WTC11 (cell line): ENCODE data around the gene TMC1. TPM values are rescaled to one million over a fixed set of nuclear protein-coding genes. Genes with fewer than 3 reads are reported as not detected.
A peak's percentile ranks its signal among the peaks of the same experiment; 100 is the strongest.
"Not testable (repeated sequence)": the region's sequence is repeated elsewhere in the genome, so short reads cannot be mapped to it uniquely, and the experiment has no call there.

Experiments
- ATAC-seq: fragments of 200-7000 bp; cut with Tn5 transposase; 2 replicates; pipeline ENCODE4 v1.10.0; 2021; ENCODE audit warnings: mild to moderate bottlenecking, moderate library complexity
- CTCF ChIA-PET: fragments of 300-600 bp; sonication (Branson Sonifier 250); formaldehyde crosslinking; loops from one replicate; lab custom pipeline; 2021; ENCODE audit warnings: antibody characterized with exemption; lab: Charles Lee
- POLR2A ChIA-PET: fragments of 350-600 bp; sonication (Branson Sonifier 250); formaldehyde crosslinking; loops from one replicate; lab custom pipeline; 2021; ENCODE audit warnings: antibody characterized with exemption; lab: Charles Lee
- DNase-seq: peaks from one replicate; pipeline ENCODE4 v3.0.0; 2021; ENCODE audit warnings: low spot score
- H3K27ac Mint-ChIP-seq: 2 replicates; pipeline ENCODE4 v1.8.0; 2021; ENCODE audit warnings: mixed read lengths
- H3K27me3 Mint-ChIP-seq: 2 replicates; pipeline ENCODE4 v1.8.0; 2021; ENCODE audit warnings: low read depth, mild to moderate bottlenecking, moderate library complexity, mixed read lengths
- H3K36me3 Mint-ChIP-seq: 2 replicates; pipeline ENCODE4 v1.8.0; 2021; ENCODE audit warnings: mixed read lengths
- H3K4me1 Mint-ChIP-seq: 2 replicates; pipeline ENCODE4 v1.8.0; 2022; ENCODE audit warnings: mixed read lengths
- H3K4me3 Mint-ChIP-seq: 2 replicates; pipeline ENCODE4 v1.8.0; 2021; ENCODE audit warnings: mild to moderate bottlenecking, moderate library complexity, mixed read lengths
- H3K9me3 Mint-ChIP-seq: 2 replicates; pipeline ENCODE4 v1.8.0; 2021; ENCODE audit warnings: mixed read lengths
- CREB1 ChIP-seq: sonication (generic); formaldehyde crosslinking; IDR thresholded peaks from 2 replicates; pipeline ENCODE4 v1.8.0; 2023; ENCODE audit warnings: mild to moderate bottlenecking, missing genetic modification reagents
- CTCF ChIP-seq: fragments of 200-600 bp; IDR thresholded peaks from 2 replicates; pipeline ENCODE4 v1.8.0; 2022; ENCODE audit warnings: antibody characterized with exemption
- E2F5 ChIP-seq: sonication (generic); formaldehyde crosslinking; IDR thresholded peaks from 2 replicates; pipeline ENCODE4 v1.8.1; 2022; ENCODE audit warnings: mild to moderate bottlenecking, moderate library complexity, missing genetic modification reagents
- FOXP4 ChIP-seq: sonication (generic); formaldehyde crosslinking; IDR thresholded peaks from 2 replicates; pipeline ENCODE4 v1.8.0; 2022; ENCODE audit warnings: mild to moderate bottlenecking, missing genetic modification reagents
- IRF2 ChIP-seq: sonication (generic); formaldehyde crosslinking; IDR thresholded peaks from 2 replicates; pipeline ENCODE4 v1.8.0; 2022; ENCODE audit warnings: low read depth, missing genetic modification reagents, borderline replicate concordance
- JUN ChIP-seq: sonication (generic); formaldehyde crosslinking; IDR thresholded peaks from 2 replicates; pipeline ENCODE4 v1.8.0; 2023; ENCODE audit warnings: mild to moderate bottlenecking, missing genetic modification reagents
- NFE2L1 ChIP-seq: sonication (generic); formaldehyde crosslinking; IDR thresholded peaks from 2 replicates; pipeline ENCODE4 v1.8.1; 2023; ENCODE audit warnings: missing genetic modification reagents
- STAT6 ChIP-seq: sonication (generic); formaldehyde crosslinking; conservative IDR thresholded peaks from 2 replicates; pipeline ENCODE4 v1.8.1; 2023; ENCODE audit warnings: mild to moderate bottlenecking, low read depth, missing genetic modification reagents, moderate library complexity
- USF2 ChIP-seq: sonication (generic); formaldehyde crosslinking; IDR thresholded peaks from 2 replicates; pipeline ENCODE4 v1.8.1; 2023; ENCODE audit warnings: mild to moderate bottlenecking, missing genetic modification reagents, moderate library complexity
- ZNF263 ChIP-seq: sonication (generic); formaldehyde crosslinking; IDR thresholded peaks from 2 replicates; pipeline ENCODE4 v1.8.1; 2022; ENCODE audit warnings: low read depth, mild to moderate bottlenecking, moderate library complexity, missing genetic modification reagents
- total RNA-seq: library from RNA; stranded (reverse); gene quantifications from 3 replicates; pipeline ENCODE4 v1.2.3, GENCODE V29; 2021

Gene TMC1
- total RNA-seq, 1 experiment from 2014 or later, result 0.31 TPM

- Mint-ChIP-seq H3K9me3 (peaks cover 45% of the 10 kb centered on the region), H3K36me3 (peaks cover 11% of the 10 kb centered on the region)
- H3K27ac Mint-ChIP-seq, ATAC-seq, DNase-seq, POLR2A ChIA-PET, H3K4me1 Mint-ChIP-seq, CTCF ChIA-PET, H3K27me3 Mint-ChIP-seq, H3K4me3 Mint-ChIP-seq: not testable (repeated sequence)
Observed at GRCh38 chr9:72806313-72806809, 285.0 kb downstream of the TMC1 start.

GRCh38 chr9:72807765-72808445 lies 286.5 kb downstream of the TMC1 start:
- no peak overlapping the region for H3K4me3 Mint-ChIP-seq
- ChIA-PET POLR2A (no interaction called here), CTCF (interaction anchor here (1.0 to 1.6 kb wide), 14 partner anchors 11 to 527 kb away, joined by 3 to 8 read pairs (median 4); no protein-coding TSS in a partner anchor)
- DNase-seq, result peak; percentile 35
- no peak for TF ChIP-seq CREB1 (CRISPR knock-in tag)
- peak; percentile 39; the same call in 1 of the 2 replicates for TF ChIP-seq CTCF
- peak; percentile 65 for ATAC-seq
- no peak overlapping the region for H3K27ac Mint-ChIP-seq
- no peaks in the 10 kb centered on the region for H3K27me3 Mint-ChIP-seq
- no peaks in the 10 kb centered on the region for H3K4me1 Mint-ChIP-seq
- peaks cover 33% of the 10 kb centered on the region for H3K9me3 Mint-ChIP-seq
- peaks cover 11% of the 10 kb centered on the region for H3K36me3 Mint-ChIP-seq

- no peak overlapping the region for H3K4me3 Mint-ChIP-seq
- no peak for ATAC-seq
- no peaks in the 10 kb centered on the region for H3K4me1 Mint-ChIP-seq
Observed at GRCh38 chr9:72808446-72808768, 287.0 kb downstream of the TMC1 start.

More at GRCh38 chr9:72808446-72808768, 287.0 kb downstream of the TMC1 start:
- ChIA-PET POLR2A (no interaction called here), CTCF (interaction anchor here (1.0 to 1.6 kb wide), 14 partner anchors 10 to 527 kb away, joined by 3 to 8 read pairs (median 4); no protein-coding TSS in a partner anchor)
- TF ChIP-seq NFE2L1 (CRISPR knock-in tag), result no peak
- TF ChIP-seq JUN (CRISPR knock-in tag), result no peak
- TF ChIP-seq STAT6, result no peak
- no peak for TF ChIP-seq USF2 (CRISPR knock-in tag)
- no peak for TF ChIP-seq ZNF263 (CRISPR knock-in tag)
- no peak for TF ChIP-seq E2F5 (CRISPR knock-in tag)
- no peak for TF ChIP-seq IRF2
- no peak for TF ChIP-seq FOXP4 (CRISPR knock-in tag)
- peaks cover 28% of the 10 kb centered on the region for H3K9me3 Mint-ChIP-seq
- DNase-seq, result no peak
- peaks cover 11% of the 10 kb centered on the region for H3K36me3 Mint-ChIP-seq
- H3K27me3 Mint-ChIP-seq, result no peaks in the 10 kb centered on the region
- H3K27ac Mint-ChIP-seq, result no peak overlapping the region
